Mesothelial cell of epicardium (in vitro differentiated cells): ENCODE data around the gene SCIMP. TPM values are rescaled to one million over a fixed set of nuclear protein-coding genes. Genes with fewer than 3 reads are reported as not detected.

ENCODE experiments used
- DNase-seq, 2 experiments: peaks; one replicate each; pipeline ENCODE4 v3.0.0; 2021; ENCODE audit warnings: low spot score in 2 of 2; ENCODE audit not compliant: unreplicated experiment in 2 of 2
- H3K27ac Mint-ChIP-seq: 2 replicates; pipeline ENCODE4 v1.8.0; 2021; ENCODE audit warnings: mixed read lengths
- H3K27me3 Mint-ChIP-seq: 2 replicates; pipeline ENCODE4 v1.8.0; 2021; ENCODE audit warnings: low read depth, mixed read lengths
- H3K36me3 Mint-ChIP-seq: 2 replicates; pipeline ENCODE4 v1.8.0; 2021; ENCODE audit warnings: mixed read lengths
- H3K4me1 Mint-ChIP-seq: 2 replicates; pipeline ENCODE4 v1.8.0; 2021; ENCODE audit warnings: mixed read lengths
- H3K4me3 Mint-ChIP-seq: 2 replicates; pipeline ENCODE4 v1.8.0; 2021; ENCODE audit warnings: mild to moderate bottlenecking, moderate library complexity, mixed read lengths
- H3K9me3 Mint-ChIP-seq: 2 replicates; pipeline ENCODE4 v1.8.0; 2021; ENCODE audit warnings: mixed read lengths
- total RNA-seq: library from RNA; stranded (reverse); gene quantifications from 3 replicates; pipeline ENCODE4 v1.2.1, GENCODE V29; 2021
- TF ChIP-seq, protein P1 (sequence below): fragments of 200-600 bp; sonication (generic); IDR thresholded peaks from one replicate; pipeline ENCODE4 v1.5.0; 2021; ENCODE audit warnings: antibody characterized with exemption; ENCODE audit not compliant: unreplicated experiment

Gene SCIMP
- total RNA-seq = not detected in 3 replicates

DNA sequence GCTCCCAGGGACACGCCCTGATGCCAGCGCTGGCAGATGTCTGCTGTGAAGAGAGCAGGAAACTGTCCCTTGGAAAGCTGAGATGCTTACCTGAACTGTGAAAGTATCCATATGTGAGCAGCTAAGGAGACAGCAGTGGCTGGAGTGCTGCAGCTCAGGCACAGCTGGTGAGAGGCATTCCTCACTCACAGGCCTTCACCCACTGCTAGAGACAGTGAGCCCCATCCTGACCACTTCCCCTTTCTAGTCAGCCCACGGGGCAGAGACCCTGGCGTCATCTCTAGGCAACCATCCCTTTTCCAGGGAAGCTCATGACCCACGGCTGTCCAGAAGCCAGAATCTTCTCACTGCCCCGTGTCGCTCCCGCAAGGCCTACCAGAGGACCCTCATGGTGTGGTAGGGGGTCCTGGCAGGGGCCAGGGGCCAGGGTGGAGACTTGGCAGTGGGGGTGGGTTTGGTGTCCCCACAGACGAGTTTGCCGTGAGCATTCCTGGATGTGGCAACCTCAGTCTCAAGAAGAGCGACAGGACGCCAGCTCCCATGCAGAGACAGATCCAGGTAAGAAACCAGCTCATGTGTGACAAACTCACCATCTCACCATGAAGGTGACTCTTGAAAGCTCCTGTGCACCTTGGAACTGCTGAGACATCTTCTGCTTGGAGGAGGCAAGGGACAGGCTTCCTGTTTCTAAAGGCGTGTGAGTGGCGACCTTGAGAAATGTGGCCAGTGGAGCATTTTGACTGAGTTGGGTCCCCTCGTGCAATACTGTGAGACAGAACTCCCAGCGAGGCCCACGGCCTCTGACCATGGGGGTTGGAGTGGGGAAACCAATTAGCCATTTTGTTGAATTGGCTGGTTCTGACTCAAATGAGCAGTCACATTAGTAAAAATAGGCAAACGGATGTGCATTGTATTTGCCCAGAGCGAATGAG lies at the start of gene SCIMP:
Gene SCIMP, minus strand, starts transcription at position 216 of the 932 bp plus-strand sequence. Its CDS starts 105 bp downstream, at position 111.
- no peak within 1 kb of the TSS for H3K27ac Mint-ChIP-seq
- H3K9me3 Mint-ChIP-seq = no peaks in the 10 kb centered on the region
- peaks cover 10% of the 10 kb centered on the region for H3K36me3 Mint-ChIP-seq
- H3K4me3 Mint-ChIP-seq = no peak within 1 kb of the TSS
- TF ChIP-seq, protein P1, sequence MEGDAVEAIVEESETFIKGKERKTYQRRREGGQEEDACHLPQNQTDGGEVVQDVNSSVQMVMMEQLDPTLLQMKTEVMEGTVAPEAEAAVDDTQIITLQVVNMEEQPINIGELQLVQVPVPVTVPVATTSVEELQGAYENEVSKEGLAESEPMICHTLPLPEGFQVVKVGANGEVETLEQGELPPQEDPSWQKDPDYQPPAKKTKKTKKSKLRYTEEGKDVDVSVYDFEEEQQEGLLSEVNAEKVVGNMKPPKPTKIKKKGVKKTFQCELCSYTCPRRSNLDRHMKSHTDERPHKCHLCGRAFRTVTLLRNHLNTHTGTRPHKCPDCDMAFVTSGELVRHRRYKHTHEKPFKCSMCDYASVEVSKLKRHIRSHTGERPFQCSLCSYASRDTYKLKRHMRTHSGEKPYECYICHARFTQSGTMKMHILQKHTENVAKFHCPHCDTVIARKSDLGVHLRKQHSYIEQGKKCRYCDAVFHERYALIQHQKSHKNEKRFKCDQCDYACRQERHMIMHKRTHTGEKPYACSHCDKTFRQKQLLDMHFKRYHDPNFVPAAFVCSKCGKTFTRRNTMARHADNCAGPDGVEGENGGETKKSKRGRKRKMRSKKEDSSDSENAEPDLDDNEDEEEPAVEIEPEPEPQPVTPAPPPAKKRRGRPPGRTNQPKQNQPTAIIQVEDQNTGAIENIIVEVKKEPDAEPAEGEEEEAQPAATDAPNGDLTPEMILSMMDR = no peak
- no peaks in the 10 kb centered on the region for H3K4me1 Mint-ChIP-seq
- no peak for DNase-seq
- H3K27me3 Mint-ChIP-seq = no peaks in the 10 kb centered on the region

DNA sequence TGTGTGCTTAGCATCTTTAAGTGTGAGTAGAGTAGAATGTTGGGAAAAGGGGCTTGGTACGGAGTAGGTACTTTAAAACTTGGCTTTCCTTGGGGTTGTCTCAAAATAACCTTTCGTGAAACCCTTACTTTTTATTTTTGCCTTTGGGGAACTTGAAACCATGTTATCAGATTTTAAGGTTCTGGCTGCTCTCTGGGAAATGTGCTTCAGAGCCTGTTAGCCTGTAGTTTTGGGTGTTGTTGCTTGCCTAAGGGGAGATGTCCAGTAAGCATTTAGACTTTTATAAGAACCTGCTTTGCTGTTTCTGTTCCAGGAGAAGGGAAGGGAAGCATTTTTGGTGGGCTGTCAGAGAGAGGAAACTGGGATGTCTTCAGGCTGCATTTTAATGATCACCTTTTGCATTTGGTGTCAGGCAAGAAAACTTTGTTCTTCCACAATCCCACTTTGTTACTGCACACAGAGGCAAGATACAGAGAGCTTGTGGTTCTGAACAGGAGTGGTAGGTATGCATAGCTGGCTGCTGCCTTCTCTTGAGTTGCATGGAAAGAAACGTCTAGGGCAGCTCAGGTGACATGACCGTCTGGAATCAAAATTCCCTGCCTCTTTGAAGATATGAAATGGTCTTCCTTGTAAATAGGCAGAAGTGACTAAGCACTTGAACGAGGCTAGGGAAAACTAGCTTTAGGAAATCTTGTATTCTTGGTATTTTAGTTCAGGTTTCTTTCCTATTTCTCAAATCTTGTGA lies 49.1 kb upstream of the SCIMP start:
- Mint-ChIP-seq H3K4me3 (peak overlapping the region; percentile 86), H3K4me1 (peaks cover 26% of the 10 kb centered on the region), H3K27me3 (no peaks in the 10 kb centered on the region), H3K36me3 (no peaks in the 10 kb centered on the region), H3K9me3 (no peaks in the 10 kb centered on the region), H3K27ac (peak overlapping the region; percentile 84)
- TF ChIP-seq, protein P1 = no peak
- DNase-seq = no peak

DNA sequence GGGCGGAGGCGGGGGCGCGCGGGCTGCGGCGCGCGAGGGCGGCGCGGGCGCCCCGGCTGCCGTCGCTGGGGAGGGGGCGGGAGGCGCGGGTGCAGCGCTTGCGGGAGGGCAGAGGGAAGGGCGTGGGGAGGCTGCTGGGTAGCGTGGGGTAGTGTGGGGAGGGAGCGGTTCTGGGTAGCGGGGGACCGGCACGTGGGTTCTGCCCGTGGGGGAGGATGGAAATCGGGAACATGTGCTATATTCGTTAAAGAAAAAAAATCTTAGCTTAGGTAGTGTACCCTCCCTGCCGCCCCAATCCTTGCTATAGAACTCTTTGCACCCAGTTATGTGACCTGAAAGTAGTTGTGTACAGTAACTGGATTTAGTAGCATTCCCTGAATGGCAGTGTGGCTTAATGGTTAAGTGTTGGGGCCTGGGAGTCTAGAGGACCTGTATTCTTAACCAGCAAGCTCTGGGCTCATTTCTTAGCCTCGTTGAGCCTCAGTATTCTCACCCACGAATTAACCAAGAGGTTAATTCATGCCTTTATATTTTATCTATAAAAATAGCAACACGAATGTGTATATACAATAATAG lies 48.1 kb upstream of the SCIMP start:
- TF ChIP-seq, protein P1 = no peak
- DNase-seq = no peak
- peaks cover 26% of the 10 kb centered on the region for H3K4me1 Mint-ChIP-seq
- no peaks in the 10 kb centered on the region for H3K27me3 Mint-ChIP-seq
- H3K9me3 Mint-ChIP-seq = no peaks in the 10 kb centered on the region
- peak overlapping the region; percentile 86 for H3K4me3 Mint-ChIP-seq
- peak overlapping the region; percentile 84 for H3K27ac Mint-ChIP-seq
- no peaks in the 10 kb centered on the region for H3K36me3 Mint-ChIP-seq

DNA sequence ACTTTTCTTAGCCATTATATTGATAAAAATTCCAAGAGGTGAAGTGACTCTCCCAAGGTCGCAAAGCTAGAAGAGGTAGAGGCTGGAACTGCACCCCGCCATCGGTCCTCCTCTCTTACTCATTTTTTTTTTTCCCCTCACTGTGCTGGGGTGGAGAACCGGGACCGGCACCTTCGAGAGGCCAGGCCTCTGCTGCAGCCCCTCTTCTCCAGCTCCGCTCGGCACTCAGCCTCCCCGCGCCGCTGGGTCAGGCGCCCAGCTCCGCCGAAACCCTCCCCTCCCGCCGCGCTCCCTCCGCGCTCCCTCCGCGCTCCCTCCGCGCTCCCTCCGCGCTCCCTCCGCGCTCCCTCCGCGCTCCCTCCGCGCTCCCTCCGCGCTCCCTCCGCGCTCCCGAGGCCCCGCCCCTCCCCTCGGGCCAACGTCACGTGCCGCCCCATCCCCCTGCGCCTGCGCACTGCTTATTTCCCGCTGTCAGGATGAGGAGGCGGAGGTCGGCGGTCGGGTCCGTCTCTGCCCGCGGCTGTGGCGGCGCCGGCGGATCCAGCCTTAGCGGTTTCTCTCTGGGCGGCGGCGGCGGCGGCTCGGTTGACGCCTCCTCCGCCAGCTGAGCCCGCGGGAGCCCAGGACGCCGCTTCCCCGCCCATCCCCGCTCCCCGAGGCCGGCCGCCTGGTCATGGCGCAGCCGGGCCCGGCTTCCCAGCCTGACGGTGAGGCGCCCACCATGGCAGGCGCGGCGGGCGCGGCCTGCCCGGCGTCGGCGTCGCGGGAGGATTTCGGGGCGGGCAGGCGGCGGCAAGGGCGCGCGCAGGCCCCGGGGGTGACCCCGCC lies 47.4 kb upstream of the SCIMP start, which contains the start of gene RABEP1:
Gene RABEP1, plus strand, starts transcription at position 471 of the 828 bp plus-strand sequence. Its CDS starts 203 bp downstream, at position 674.
- Mint-ChIP-seq H3K27ac (peak within 1 kb of the TSS; percentile 84), H3K4me3 (peak within 1 kb of the TSS; percentile 86), H3K36me3 (no peaks in the 10 kb centered on the region), H3K27me3 (no peaks in the 10 kb centered on the region), H3K9me3 (no peaks in the 10 kb centered on the region), H3K4me1 (peaks cover 26% of the 10 kb centered on the region)
- TF ChIP-seq, protein P1 = peak; percentile 29
- peak; percentile 94 to 98 for DNase-seq

DNA sequence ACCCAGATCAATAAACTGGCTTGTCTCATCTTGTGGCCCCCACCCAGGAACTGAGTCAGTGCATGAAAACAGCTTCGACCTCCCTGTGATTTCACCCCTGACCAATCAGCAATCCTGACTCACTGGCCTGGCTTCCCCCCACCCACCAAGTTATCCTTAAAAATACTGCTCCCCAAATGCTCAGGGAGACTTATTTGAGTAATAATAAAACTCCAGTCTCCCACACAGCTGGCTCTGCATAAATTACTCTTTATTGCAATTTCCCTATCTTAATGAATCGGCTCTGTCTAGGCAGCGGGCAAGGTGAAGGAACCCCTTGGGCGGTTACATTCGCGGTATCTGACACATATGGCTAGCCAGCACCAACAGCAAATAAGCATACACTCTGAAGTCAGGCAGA lies 37.7 kb upstream of the SCIMP start:
- Mint-ChIP-seq H3K4me1 (no peaks in the 10 kb centered on the region), H3K4me3 (no peak overlapping the region), H3K27me3 (no peaks in the 10 kb centered on the region), H3K36me3 (no peaks in the 10 kb centered on the region), H3K9me3 (peaks cover 4% of the 10 kb centered on the region), H3K27ac (no peak overlapping the region)
- TF ChIP-seq, protein P1 = no peak
- DNase-seq = no peak
